Fibroblast of villous mesenchyme (primary cell): ENCODE results near the gene CLEC2A. TPM values are rescaled to one million over a fixed set of nuclear protein-coding genes. Genes with fewer than 3 reads are reported as not detected.
A peak's percentile ranks its signal among the peaks of the same experiment; 100 is the strongest.
"Not testable (repeated sequence)": the region's sequence is repeated elsewhere in the genome, so short reads cannot be mapped to it uniquely, and the experiment has no call there.

Experiments
- DNase-seq: peaks from one replicate; pipeline ENCODE4 v3.0.0-alpha.2; 2010; ENCODE audit warnings: low read depth
- H3K4me3 ChIP-seq: 2 replicates; pipeline ENCODE4 v1.5.1; 2011; ENCODE audit warnings: low read depth, mild to moderate bottlenecking, low read length
- total RNA-seq: library from RNA; depleted of rRNA; stranded (reverse); fragments of >200 nt; gene quantifications from 2 replicates; pipeline ENCODE4 v1.2.3, GENCODE V29; 2012
- TF ChIP-seq, protein P1 (sequence below): IDR thresholded peaks from 2 replicates; pipeline ENCODE4 v1.5.1; 2012; ENCODE audit warnings: low read depth, mild to moderate bottlenecking, low read length; ENCODE audit not compliant: insufficient read depth

Gene CLEC2A, protein sequence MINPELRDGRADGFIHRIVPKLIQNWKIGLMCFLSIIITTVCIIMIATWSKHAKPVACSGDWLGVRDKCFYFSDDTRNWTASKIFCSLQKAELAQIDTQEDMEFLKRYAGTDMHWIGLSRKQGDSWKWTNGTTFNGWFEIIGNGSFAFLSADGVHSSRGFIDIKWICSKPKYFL
- total RNA-seq: not detected in 2 replicates

- TF ChIP-seq, protein P1, sequence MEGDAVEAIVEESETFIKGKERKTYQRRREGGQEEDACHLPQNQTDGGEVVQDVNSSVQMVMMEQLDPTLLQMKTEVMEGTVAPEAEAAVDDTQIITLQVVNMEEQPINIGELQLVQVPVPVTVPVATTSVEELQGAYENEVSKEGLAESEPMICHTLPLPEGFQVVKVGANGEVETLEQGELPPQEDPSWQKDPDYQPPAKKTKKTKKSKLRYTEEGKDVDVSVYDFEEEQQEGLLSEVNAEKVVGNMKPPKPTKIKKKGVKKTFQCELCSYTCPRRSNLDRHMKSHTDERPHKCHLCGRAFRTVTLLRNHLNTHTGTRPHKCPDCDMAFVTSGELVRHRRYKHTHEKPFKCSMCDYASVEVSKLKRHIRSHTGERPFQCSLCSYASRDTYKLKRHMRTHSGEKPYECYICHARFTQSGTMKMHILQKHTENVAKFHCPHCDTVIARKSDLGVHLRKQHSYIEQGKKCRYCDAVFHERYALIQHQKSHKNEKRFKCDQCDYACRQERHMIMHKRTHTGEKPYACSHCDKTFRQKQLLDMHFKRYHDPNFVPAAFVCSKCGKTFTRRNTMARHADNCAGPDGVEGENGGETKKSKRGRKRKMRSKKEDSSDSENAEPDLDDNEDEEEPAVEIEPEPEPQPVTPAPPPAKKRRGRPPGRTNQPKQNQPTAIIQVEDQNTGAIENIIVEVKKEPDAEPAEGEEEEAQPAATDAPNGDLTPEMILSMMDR: no peak
- H3K4me3 ChIP-seq: no peak within 1 kb of the TSS
- no peak for DNase-seq
These were observed at the start of gene CLEC2A for GRCh38 chr12:9932270-9932669. CLEC2A (minus strand) TSS chr12:9932370; CDS start chr12:9932329, 41 bp downstream.

- H3K4me3 ChIP-seq: no peak overlapping the region
- TF ChIP-seq, protein P1: no peak
- no peak for DNase-seq
These were observed 48.0 kb upstream of the CLEC2A start for GRCh38 chr12:9980126-9980525.

GRCh38 chr12:9977916-9978315 is 45.7 kb upstream of the CLEC2A start:
- DNase-seq: no peak
- no peak overlapping the region for H3K4me3 ChIP-seq
- TF ChIP-seq, protein P1: no peak

DNA sequence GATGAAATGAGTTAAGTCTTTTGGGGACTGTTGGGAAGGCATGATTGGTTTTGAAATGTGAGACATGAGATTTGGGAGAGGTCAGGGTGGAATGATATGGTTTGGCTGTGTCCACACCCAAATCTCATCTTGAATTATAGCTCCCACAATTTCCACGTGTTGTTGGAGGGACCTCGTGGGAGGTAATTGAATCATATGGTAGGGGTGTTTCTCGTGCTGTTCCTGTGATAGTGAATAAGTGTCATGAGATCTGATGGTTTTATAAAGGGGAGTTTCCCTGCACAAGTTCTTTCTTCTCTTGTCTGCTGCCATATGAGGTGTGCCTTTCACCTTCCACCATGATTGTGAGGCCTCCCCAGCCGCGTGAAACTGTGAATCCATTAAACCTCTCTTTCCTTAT is 44.5 kb upstream of the CLEC2A start:
- H3K4me3 ChIP-seq, DNase-seq: not testable (repeated sequence)

DNA sequence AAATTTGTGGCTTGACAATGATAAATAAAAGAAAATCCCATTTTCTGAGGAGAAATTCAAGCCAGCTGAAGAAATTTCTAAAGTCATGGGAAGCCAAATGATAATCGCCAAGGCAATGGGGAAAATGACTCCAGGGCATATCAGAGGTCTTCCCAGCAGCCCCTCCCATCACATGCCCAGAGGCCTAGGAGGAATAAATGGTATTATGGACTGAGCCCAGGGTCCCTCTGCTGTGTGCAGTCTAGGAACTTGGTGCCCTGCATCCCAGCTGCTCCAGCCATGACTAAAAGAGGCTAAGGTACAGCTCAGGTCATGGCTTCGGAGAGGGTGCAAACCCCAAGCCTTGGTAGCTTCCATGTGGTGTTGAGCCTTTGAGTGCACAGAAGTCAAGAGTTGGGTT is 43.4 kb upstream of the CLEC2A start:
- no peak for DNase-seq
- no peak overlapping the region for H3K4me3 ChIP-seq
- TF ChIP-seq, protein P1: no peak

DNA sequence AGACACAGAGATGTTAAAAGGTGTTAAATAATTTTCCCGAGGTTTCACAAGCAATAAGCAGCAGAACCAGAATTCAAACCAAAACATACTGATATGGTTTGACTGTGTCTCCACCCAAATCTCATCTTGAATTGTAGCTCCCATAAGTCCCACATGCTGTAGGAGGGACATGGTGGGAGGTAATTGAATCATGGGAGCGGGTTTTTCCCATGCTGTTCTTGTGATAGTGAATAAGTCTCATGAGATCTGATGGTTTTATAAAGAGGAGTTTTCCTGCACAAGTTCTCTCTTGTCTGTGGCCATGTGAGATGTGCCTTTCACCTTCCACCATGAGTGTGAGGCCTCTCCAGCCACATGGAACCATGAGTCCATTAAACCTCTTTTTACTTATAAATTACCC is 42.6 kb upstream of the CLEC2A start:
- DNase-seq, H3K4me3 ChIP-seq: not testable (repeated sequence)

GRCh38 chr12:9973949-9974348 is 41.8 kb upstream of the CLEC2A start:
- TF ChIP-seq, protein P1: no peak
- DNase-seq: no peak
- H3K4me3 ChIP-seq: no peak overlapping the region

GRCh38 chr12:9971181-9971580 is 39.0 kb upstream of the CLEC2A start, which contains the start of gene CLEC12A:
CLEC12A (plus strand) TSS chr12:9971409; CDS start chr12:9971597, 188 bp downstream.
- no peak within 1 kb of the TSS for H3K4me3 ChIP-seq
- TF ChIP-seq, protein P1: no peak
- peak; percentile 5 for DNase-seq
